GM21515 (cell line): Measurements from ENCODE around the gene PLA2G10.
"Not testable (repeated sequence)": the region's sequence is repeated elsewhere in the genome, so short reads cannot be mapped to it uniquely, and the experiment has no call there.

ENCODE experiments used
- ATAC-seq: cut with Tn5 transposase; IDR thresholded peaks from one replicate; pipeline ENCODE4 v1.9.1; 2021; ENCODE audit not compliant: unreplicated experiment

Gene PLA2G10

GRCh38 chr16:14694129-14694528 lies at the start of gene PLA2G10:
TSS of gene PLA2G10 (minus strand) at chr16:14694308. CDS start at chr16:14694229, 79 bp downstream.
- not testable (repeated sequence) for ATAC-seq

- peak; percentile 96 for ATAC-seq
Measured at GRCh38 chr16:14742273-14743128, 48.4 kb upstream of the PLA2G10 start, which contains the start of gene NPIPA2. TSS of gene NPIPA2 (plus strand) at chr16:14742533. CDS start at chr16:14748066, 5,533 bp downstream.

GRCh38 chr16:14741794-14742193 lies 47.7 kb upstream of the PLA2G10 start:
- ATAC-seq = not testable (repeated sequence)

GRCh38 chr16:14740832-14741385 lies 46.8 kb upstream of the PLA2G10 start:
- not testable (repeated sequence) for ATAC-seq

GRCh38 chr16:14733233-14733632 lies 39.1 kb upstream of the PLA2G10 start:
- not testable (repeated sequence) for ATAC-seq

GRCh38 chr16:14703156-14704011 lies 9.3 kb upstream of the PLA2G10 start, which contains the start of gene NPIPA3:
TSS of gene NPIPA3 (plus strand) at chr16:14703411. CDS start at chr16:14708944, 5,533 bp downstream.
- peak; percentile 98 for ATAC-seq

GRCh38 chr16:14702672-14703071 lies 8.6 kb upstream of the PLA2G10 start:
- ATAC-seq = not testable (repeated sequence)

GRCh38 chr16:14701859-14702258 lies 7.8 kb upstream of the PLA2G10 start:
- ATAC-seq = not testable (repeated sequence)

GRCh38 chr16:14685870-14686793 lies 8.0 kb downstream of the PLA2G10 start:
- not testable (repeated sequence) for ATAC-seq

GRCh38 chr16:14682121-14682520 lies 12.0 kb downstream of the PLA2G10 start:
- ATAC-seq = no peak

GRCh38 chr16:14681115-14681514 lies 13.0 kb downstream of the PLA2G10 start:
- no peak for ATAC-seq

- not testable (repeated sequence) for ATAC-seq
Measured at GRCh38 chr16:14680396-14680795, 13.7 kb downstream of the PLA2G10 start.

GRCh38 chr16:14678748-14679497 lies 15.2 kb downstream of the PLA2G10 start:
- ATAC-seq = no peak

GRCh38 chr16:14677627-14678026 lies 16.5 kb downstream of the PLA2G10 start:
- no peak for ATAC-seq

- ATAC-seq = no peak
Measured at GRCh38 chr16:14676633-14677032, 17.5 kb downstream of the PLA2G10 start.

- peak; percentile 70 for ATAC-seq
Measured at GRCh38 chr16:14672403-14672971, 21.6 kb downstream of the PLA2G10 start.

- no peak for ATAC-seq
Measured at GRCh38 chr16:14669776-14670175, 24.3 kb downstream of the PLA2G10 start.

GRCh38 chr16:14668556-14669223 lies 25.4 kb downstream of the PLA2G10 start:
- no peak for ATAC-seq
